ENCODE data around the gene FTO.

FTO gene

DNA sequence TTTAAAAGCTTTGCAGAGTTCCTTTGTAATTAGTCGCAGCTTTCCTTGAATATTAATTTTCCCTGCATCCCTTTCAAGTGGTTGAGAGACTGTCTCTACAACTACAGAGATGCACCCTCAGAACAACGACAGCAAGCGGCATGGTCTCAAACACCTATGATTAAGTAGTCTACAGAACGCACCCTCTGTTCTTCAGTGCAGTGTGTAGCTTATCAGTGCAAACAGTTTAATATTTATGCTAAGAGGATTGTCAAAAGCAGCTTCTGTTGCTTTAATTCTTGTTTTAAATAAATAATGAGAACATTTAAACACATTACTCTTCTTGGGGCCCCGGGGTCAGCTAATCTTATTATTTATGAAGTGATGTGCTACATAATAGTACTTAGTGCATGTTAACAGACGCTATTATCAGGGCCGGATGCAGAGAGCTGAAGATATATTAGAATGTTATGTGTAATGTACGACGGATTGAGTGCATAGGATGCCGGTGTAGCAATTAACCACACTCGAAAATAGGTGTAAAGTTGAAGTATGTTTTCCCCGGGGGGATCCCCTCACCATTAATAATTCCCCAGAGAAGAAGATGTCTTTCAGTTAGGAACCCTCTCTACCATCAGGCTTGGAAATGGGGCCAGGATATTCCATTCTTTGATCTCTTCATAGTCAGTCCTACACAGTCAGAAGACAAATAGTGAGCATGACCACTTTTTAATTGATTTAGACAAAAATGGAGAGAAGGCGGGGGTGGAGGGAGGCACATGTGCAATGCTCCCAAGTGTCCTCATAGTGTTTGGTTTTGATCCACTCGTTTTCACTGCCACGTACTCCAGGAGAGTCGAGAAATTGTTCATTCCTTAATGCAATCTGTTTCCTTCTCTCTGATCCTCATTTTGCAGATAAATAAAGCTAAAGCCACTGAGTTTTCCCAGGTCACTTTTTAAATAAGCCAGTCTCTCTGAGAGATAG lies 406.3 kb downstream of the FTO start:
- no peak for DNase-seq (ENCODE audit: low spot score)
- no peak for TF ChIP-seq CTCF (IDR thresholded peaks at IDR 0.05; ENCODE audit: extremely low read depth, missing control alignments)

GRCh38 chr16:54112451-54113206 lies 408.7 kb downstream of the FTO start:
- TF ChIP-seq CTCF (IDR thresholded peaks at IDR 0.05; ENCODE audit: extremely low read depth, missing control alignments): no peak
- no peak for DNase-seq (ENCODE audit: low spot score)

DNA sequence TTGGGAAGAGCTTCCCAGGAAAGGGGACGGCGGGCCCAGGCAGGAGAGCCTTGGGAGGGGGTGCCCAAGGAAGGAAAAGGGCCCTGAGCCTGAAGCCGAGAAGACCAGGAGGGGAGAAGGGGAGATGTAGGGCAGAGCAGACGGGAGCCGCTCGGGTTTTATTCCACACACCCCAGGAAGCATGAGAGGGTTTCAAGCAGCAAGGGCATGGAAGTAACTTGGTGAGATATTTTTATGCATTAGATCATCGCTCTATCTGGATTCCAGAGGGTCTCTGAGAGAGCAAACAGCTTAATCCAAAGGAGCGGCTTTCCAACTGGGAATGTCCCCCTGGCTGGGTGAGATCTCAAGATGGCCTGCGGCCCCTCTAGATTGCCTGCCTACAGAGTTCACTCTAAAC lies 411.6 kb downstream of the FTO start:
- TF ChIP-seq CTCF (IDR thresholded peaks at IDR 0.05; ENCODE audit: extremely low read depth, missing control alignments): no peak
- DNase-seq (ENCODE audit: low spot score): no peak

GRCh38 chr16:54116124-54116655 lies 412.2 kb downstream of the FTO start:
- no peak for DNase-seq (ENCODE audit: low spot score)
- TF ChIP-seq CTCF (IDR thresholded peaks at IDR 0.05; ENCODE audit: extremely low read depth, missing control alignments): no peak

- DNase-seq (ENCODE audit: low spot score): no peak
- no peak for TF ChIP-seq CTCF (IDR thresholded peaks at IDR 0.05; ENCODE audit: extremely low read depth, missing control alignments)
These were observed 414.9 kb downstream of the FTO start for GRCh38 chr16:54118846-54119245.

- no peak for TF ChIP-seq CTCF (IDR thresholded peaks at IDR 0.05; ENCODE audit: extremely low read depth, missing control alignments)
- no peak for DNase-seq (ENCODE audit: low spot score)
These were observed 417.0 kb downstream of the FTO start for GRCh38 chr16:54120846-54121480.

Data from GM20000 (cell line).